Stimulated activated CD8-positive, alpha-beta memory T cell treated with anti-CD3 and anti-CD28 coated beads, Interleukin-15, amount 100 ng/mL, for 48 hours (primary cell): ENCODE results near the gene ABHD2.
"Not testable (repeated sequence)": the region's sequence is repeated elsewhere in the genome, so short reads cannot be mapped to it uniquely, and the experiment has no call there.

ENCODE experiments used
- DNase-seq, 2 donors: peaks; one replicate each; pipeline ENCODE4 v3.0.0-alpha.2; 2020; ENCODE audit warnings: low read depth in 2 of 2

Gene ABHD2

GRCh38 chr15:89087830-89088604 is at the start of gene ABHD2:
ABHD2 (plus strand) TSS chr15:89088456; CDS start chr15:89116328, 27,872 bp downstream.
- peak; percentile 96 to 97 for DNase-seq

GRCh38 chr15:89039142-89039541 is 49.1 kb upstream of the ABHD2 start:
- no peak for DNase-seq

GRCh38 chr15:89041507-89041906 is 46.7 kb upstream of the ABHD2 start:
- no peak for DNase-seq

- no peak for DNase-seq
Observed at GRCh38 chr15:89042387-89042786, 45.9 kb upstream of the ABHD2 start.

GRCh38 chr15:89043031-89044002 is 44.9 kb upstream of the ABHD2 start:
- no peak for DNase-seq

- DNase-seq: not testable (repeated sequence)
Observed at GRCh38 chr15:89049016-89049666, 39.1 kb upstream of the ABHD2 start.

- no peak for DNase-seq
Observed at GRCh38 chr15:89051875-89052274, 36.4 kb upstream of the ABHD2 start.

GRCh38 chr15:89052474-89052873 is 35.8 kb upstream of the ABHD2 start:
- DNase-seq: no peak

GRCh38 chr15:89054873-89055272 is 33.4 kb upstream of the ABHD2 start:
- DNase-seq: no peak

- peak; percentile 67 to 69 for DNase-seq
Observed at GRCh38 chr15:89057506-89058133, 30.6 kb upstream of the ABHD2 start.

- no peak for DNase-seq
Observed at GRCh38 chr15:89058376-89058775, 29.9 kb upstream of the ABHD2 start.

- no peak for DNase-seq
Observed at GRCh38 chr15:89058876-89059405, 29.3 kb upstream of the ABHD2 start.

- DNase-seq: no peak
Observed at GRCh38 chr15:89066280-89066679, 22.0 kb upstream of the ABHD2 start.

- DNase-seq: peak in 1 of 2 donors; percentile 7
Observed at GRCh38 chr15:89067751-89068150, 20.5 kb upstream of the ABHD2 start.

GRCh38 chr15:89068325-89068784 is 19.9 kb upstream of the ABHD2 start:
- peak; percentile 63 to 69 for DNase-seq

- DNase-seq: no peak
Observed at GRCh38 chr15:89070197-89071124, 17.8 kb upstream of the ABHD2 start.

- no peak for DNase-seq
Observed at GRCh38 chr15:89071471-89071870, 16.8 kb upstream of the ABHD2 start.

- no peak for DNase-seq
Observed at GRCh38 chr15:89072277-89072869, 15.9 kb upstream of the ABHD2 start.

- no peak for DNase-seq
Observed at GRCh38 chr15:89074402-89075012, 13.7 kb upstream of the ABHD2 start.
